ENCODE measurements around the gene SYT2. TPM values are rescaled to one million over a fixed set of nuclear protein-coding genes. Genes with fewer than 3 reads are reported as not detected.

The SYT2 gene
- total and polyA plus RNA-seq, 2 experiments from 2014 or later = 0.03 to 0.68 TPM

- Histone ChIP-seq H3K36me3 (no peaks in the 10 kb centered on the region), H3K27me3 (peaks cover 42% of the 10 kb centered on the region), H3K4me1 (ENCODE audit: low read depth) (peaks cover 5% of the 10 kb centered on the region), H3K9me3 (ENCODE audit: low read depth) (no peaks in the 10 kb centered on the region), H3K4me3 (no peak overlapping the region), H3K27ac (no peak overlapping the region)
- TF ChIP-seq, protein P1, sequence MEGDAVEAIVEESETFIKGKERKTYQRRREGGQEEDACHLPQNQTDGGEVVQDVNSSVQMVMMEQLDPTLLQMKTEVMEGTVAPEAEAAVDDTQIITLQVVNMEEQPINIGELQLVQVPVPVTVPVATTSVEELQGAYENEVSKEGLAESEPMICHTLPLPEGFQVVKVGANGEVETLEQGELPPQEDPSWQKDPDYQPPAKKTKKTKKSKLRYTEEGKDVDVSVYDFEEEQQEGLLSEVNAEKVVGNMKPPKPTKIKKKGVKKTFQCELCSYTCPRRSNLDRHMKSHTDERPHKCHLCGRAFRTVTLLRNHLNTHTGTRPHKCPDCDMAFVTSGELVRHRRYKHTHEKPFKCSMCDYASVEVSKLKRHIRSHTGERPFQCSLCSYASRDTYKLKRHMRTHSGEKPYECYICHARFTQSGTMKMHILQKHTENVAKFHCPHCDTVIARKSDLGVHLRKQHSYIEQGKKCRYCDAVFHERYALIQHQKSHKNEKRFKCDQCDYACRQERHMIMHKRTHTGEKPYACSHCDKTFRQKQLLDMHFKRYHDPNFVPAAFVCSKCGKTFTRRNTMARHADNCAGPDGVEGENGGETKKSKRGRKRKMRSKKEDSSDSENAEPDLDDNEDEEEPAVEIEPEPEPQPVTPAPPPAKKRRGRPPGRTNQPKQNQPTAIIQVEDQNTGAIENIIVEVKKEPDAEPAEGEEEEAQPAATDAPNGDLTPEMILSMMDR (IDR thresholded peaks at IDR 0.05; ENCODE audit: low read depth, low read length) = no peak
- peak in 1 of 2 donors; percentile 36 for DNase-seq (ENCODE audit: low read depth in 1 of 2, low spot score in 1 of 2)
Measured at GRCh38 chr1:202648605-202649226, 61.5 kb downstream of the SYT2 start.

DNA sequence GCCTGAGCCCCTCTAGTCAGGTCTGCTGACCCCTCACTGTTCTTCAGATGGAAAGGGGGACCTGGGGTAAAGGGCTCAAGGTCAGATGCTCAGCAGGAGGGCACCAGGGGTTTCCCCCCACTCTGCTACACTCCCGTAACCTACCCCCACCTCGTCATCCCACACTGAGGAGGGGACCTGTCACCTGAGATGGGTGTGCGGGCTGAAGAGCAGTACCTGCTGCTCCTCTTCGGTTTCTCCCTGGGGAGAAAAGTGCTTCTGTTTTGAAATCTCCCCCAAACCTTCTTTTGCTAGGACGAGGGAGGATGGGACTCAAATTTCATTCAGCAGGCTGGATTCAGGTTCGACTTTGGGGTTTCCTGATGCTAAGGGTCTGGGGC lies 65.2 kb downstream of the SYT2 start:
- TF ChIP-seq, protein P1 (IDR thresholded peaks at IDR 0.05; ENCODE audit: low read depth, low read length) = no peak
- Histone ChIP-seq H3K27ac (no peak overlapping the region), H3K36me3 (no peaks in the 10 kb centered on the region), H3K27me3 (peaks cover 56% of the 10 kb centered on the region), H3K9me3 (ENCODE audit: low read depth) (no peaks in the 10 kb centered on the region), H3K4me1 (ENCODE audit: low read depth) (peaks cover 10% of the 10 kb centered on the region), H3K4me3 (no peak overlapping the region)
- DNase-seq (ENCODE audit: low read depth in 1 of 2, low spot score in 1 of 2) = no peak

DNA sequence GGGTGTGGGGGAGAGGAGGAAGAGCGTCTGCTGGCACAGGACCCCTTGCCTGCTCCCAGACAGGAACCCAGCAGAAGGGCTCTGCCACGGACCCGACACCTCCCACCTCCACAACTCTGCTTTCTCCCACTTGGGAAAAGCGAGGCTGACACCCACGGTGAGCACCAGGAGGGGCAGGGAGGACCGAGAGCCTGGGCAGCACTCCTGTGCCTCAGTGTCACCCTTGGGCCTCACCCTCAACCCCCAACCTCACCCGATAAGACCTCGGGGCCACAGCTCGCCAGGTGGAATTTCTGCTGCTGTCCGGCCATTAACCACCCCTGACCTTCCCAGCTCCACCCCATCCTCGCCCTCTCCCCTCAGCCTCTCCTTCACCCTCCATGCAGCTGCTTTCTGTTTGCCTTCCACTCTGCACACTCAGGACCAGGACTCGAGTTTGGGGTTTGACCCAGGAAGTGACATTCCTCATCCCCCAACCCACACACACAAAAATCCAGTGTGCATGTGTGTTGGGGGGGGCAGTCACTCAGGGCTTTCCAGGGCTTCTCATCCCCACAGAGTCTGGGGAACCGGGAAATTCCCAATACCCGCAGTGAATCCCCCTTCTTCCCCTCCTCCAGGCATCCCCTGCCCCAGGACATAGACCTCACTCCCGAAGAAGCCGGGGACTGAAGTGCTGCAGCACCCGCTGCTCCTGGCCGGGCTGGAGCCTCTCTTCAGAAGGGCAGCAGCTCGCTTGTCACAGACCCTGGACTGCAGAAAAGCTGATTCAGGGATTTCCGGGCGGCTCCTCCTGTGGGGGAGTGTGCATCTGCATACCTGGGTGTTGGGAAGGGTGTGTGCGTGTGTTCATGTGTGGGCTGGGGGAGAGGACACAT lies 65.8 kb downstream of the SYT2 start:
- Histone ChIP-seq H3K4me3 (peak overlapping the region; percentile 18), H3K36me3 (no peaks in the 10 kb centered on the region), H3K27ac (no peak overlapping the region), H3K9me3 (ENCODE audit: low read depth) (no peaks in the 10 kb centered on the region), H3K4me1 (ENCODE audit: low read depth) (peaks cover 10% of the 10 kb centered on the region), H3K27me3 (peaks cover 56% of the 10 kb centered on the region)
- DNase-seq (ENCODE audit: low read depth in 1 of 2, low spot score in 1 of 2) = peak in 1 of 2 donors; percentile 36
- TF ChIP-seq, protein P1 (IDR thresholded peaks at IDR 0.05; ENCODE audit: low read depth, low read length) = no peak

DNA sequence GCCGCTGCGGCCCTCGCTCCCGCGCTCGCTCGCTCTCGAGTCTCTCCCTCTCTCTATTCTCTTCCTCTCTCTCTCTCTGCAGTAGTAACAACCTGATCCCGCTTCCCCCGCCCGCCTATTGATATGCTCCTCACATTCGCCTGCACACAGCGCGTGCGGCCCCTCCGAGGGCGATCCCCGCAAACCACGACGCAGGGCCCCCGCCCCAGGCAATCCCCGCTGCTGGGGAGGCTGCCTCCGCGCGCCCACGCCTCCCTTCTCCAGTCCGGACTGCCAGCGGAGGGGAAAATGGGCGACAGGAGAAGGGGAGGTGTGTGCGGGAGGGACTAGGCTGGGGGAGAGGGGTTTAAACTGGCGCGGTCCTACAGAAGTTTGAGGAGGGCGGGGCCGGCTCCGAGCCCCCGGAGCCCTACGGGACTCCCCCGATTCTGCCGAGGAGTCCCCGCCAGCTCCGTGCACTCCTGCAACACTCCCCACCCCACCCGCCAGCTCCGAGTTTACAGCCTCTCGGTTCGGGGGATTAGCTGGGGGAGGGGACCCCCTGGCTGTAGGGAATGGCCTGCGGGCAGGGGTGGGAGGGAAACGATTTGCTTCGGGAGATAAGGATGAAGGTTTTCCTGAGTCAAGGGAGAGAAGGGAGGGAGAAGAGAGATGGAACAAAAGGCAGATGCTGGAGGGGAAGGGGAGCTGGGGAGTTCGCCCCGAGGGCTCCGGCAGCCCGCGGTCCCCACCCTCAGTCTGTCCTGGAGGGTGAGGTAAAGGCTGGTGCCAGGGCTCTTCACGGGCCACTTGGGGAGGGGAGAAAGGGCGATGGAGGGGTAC lies 66.6 kb downstream of the SYT2 start:
- TF ChIP-seq, protein P1 (IDR thresholded peaks at IDR 0.05; ENCODE audit: low read depth, low read length) = no peak
- H3K9me3 ChIP-seq (ENCODE audit: low read depth) = no peaks in the 10 kb centered on the region
- DNase-seq (ENCODE audit: low read depth in 1 of 2, low spot score in 1 of 2) = peak in 1 of 2 donors; percentile 45
- peaks cover 56% of the 10 kb centered on the region for H3K27me3 ChIP-seq
- H3K27ac ChIP-seq = no peak overlapping the region
- no peaks in the 10 kb centered on the region for H3K36me3 ChIP-seq
- peak overlapping the region; percentile 18 for H3K4me3 ChIP-seq
- peaks cover 6% of the 10 kb centered on the region for H3K4me1 ChIP-seq (ENCODE audit: low read depth)

- Histone ChIP-seq H3K27me3 (peaks cover 56% of the 10 kb centered on the region), H3K4me3 (peak overlapping the region; percentile 18), H3K36me3 (no peaks in the 10 kb centered on the region), H3K27ac (no peak overlapping the region), H3K9me3 (ENCODE audit: low read depth) (no peaks in the 10 kb centered on the region), H3K4me1 (ENCODE audit: low read depth) (peaks cover 5% of the 10 kb centered on the region)
- DNase-seq (ENCODE audit: low read depth in 1 of 2, low spot score in 1 of 2) = no peak
- TF ChIP-seq, protein P1 (IDR thresholded peaks at IDR 0.05; ENCODE audit: low read depth, low read length) = no peak
Measured at GRCh38 chr1:202642619-202643291, 67.5 kb downstream of the SYT2 start.
